ENCODE measurements around the gene LCA5. TPM values are rescaled to one million over a fixed set of nuclear protein-coding genes. Genes with fewer than 3 reads are reported as not detected.

Gene LCA5
- total RNA-seq, 1 donor from 2014 or later: 13.2 TPM

- H3F3A ChIP-seq (ENCODE audit: low read depth): no peaks in the 10 kb centered on the region
- no peak overlapping the region for H3K4me2 ChIP-seq
- Mint-ChIP-seq H3K27ac (no peak overlapping the region), H3K4me3 (no peak overlapping the region), H3K27me3 (ENCODE audit: insufficient read depth, low read depth) (no peaks in the 10 kb centered on the region), H3K9me3 (no peaks in the 10 kb centered on the region), H3K36me3 (no peaks in the 10 kb centered on the region), H3K4me1 (peaks cover 7% of the 10 kb centered on the region)
- H3K27ac ChIP-seq: no peak overlapping the region
- no peaks in the 10 kb centered on the region for H4K20me1 ChIP-seq (ENCODE audit: low read depth)
- H3K9ac ChIP-seq: no peak overlapping the region
- no peak overlapping the region for H2AFZ ChIP-seq (replicated peaks)
- H3K4me1 ChIP-seq: no peaks in the 10 kb centered on the region
- H3K79me2 ChIP-seq (ENCODE audit: low read depth): no peaks in the 10 kb centered on the region
- H3K4me3 ChIP-seq: no peak overlapping the region
- TF ChIP-seq CTCF (IDR thresholded peaks at IDR 0.05): no peak
- no peak for TF ChIP-seq EZH2phosphoT487 (IDR thresholded peaks at IDR 0.05)
- TF ChIP-seq EZH2 (IDR thresholded peaks at IDR 0.05): no peak
- H3K9me3 ChIP-seq (ENCODE audit: low read depth): no peaks in the 10 kb centered on the region
- no peaks in the 10 kb centered on the region for H3K36me3 ChIP-seq
- no peak for DNase-seq (ENCODE audit: low spot score)
- no peaks in the 10 kb centered on the region for H3K27me3 ChIP-seq
Measured at GRCh38 chr6:79469376-79470246, 67.6 kb downstream of the LCA5 start.

- H3K27ac ChIP-seq: no peak overlapping the region
- no peak overlapping the region for H3K9ac ChIP-seq
- no peaks in the 10 kb centered on the region for H3K9me3 Mint-ChIP-seq
- no peaks in the 10 kb centered on the region for H3K36me3 Mint-ChIP-seq
- H2AFZ ChIP-seq (replicated peaks): no peak overlapping the region
- no peaks in the 10 kb centered on the region for H3K36me3 ChIP-seq
- H3K27me3 Mint-ChIP-seq (ENCODE audit: insufficient read depth, low read depth): no peaks in the 10 kb centered on the region
- no peak for DNase-seq (ENCODE audit: low spot score)
- no peaks in the 10 kb centered on the region for H3F3A ChIP-seq (ENCODE audit: low read depth)
- H3K4me1 Mint-ChIP-seq: peaks cover 11% of the 10 kb centered on the region
- no peaks in the 10 kb centered on the region for H3K79me2 ChIP-seq (ENCODE audit: low read depth)
- H3K27ac Mint-ChIP-seq: no peak overlapping the region
- H3K9me3 ChIP-seq (ENCODE audit: low read depth): no peaks in the 10 kb centered on the region
- H3K4me3 Mint-ChIP-seq: no peak overlapping the region
- H3K4me1 ChIP-seq: peaks cover 6% of the 10 kb centered on the region
- H4K20me1 ChIP-seq (ENCODE audit: low read depth): no peaks in the 10 kb centered on the region
- no peak overlapping the region for H3K4me2 ChIP-seq
- H3K4me3 ChIP-seq: no peak overlapping the region
- no peaks in the 10 kb centered on the region for H3K27me3 ChIP-seq
- no peak for TF ChIP-seq EZH2phosphoT487 (IDR thresholded peaks at IDR 0.05)
- no peak for TF ChIP-seq CTCF (IDR thresholded peaks at IDR 0.05)
- no peak for TF ChIP-seq EZH2 (IDR thresholded peaks at IDR 0.05)
Measured at GRCh38 chr6:79468587-79468986, 68.6 kb downstream of the LCA5 start.

GRCh38 chr6:79468116-79468515, 69.1 kb downstream of the LCA5 start:
- no peaks in the 10 kb centered on the region for H3K79me2 ChIP-seq (ENCODE audit: low read depth)
- H3K27me3 ChIP-seq: no peaks in the 10 kb centered on the region
- H3K27ac ChIP-seq: no peak overlapping the region
- Mint-ChIP-seq H3K27ac (no peak overlapping the region), H3K36me3 (no peaks in the 10 kb centered on the region), H3K4me3 (no peak overlapping the region), H3K4me1 (peaks cover 14% of the 10 kb centered on the region), H3K27me3 (ENCODE audit: insufficient read depth, low read depth) (no peaks in the 10 kb centered on the region), H3K9me3 (no peaks in the 10 kb centered on the region)
- H3K4me3 ChIP-seq: no peak overlapping the region
- H3K9me3 ChIP-seq (ENCODE audit: low read depth): no peaks in the 10 kb centered on the region
- peaks cover 9% of the 10 kb centered on the region for H3K4me1 ChIP-seq
- no peaks in the 10 kb centered on the region for H3F3A ChIP-seq (ENCODE audit: low read depth)
- TF ChIP-seq EZH2phosphoT487 (IDR thresholded peaks at IDR 0.05): no peak
- no peak for TF ChIP-seq EZH2 (IDR thresholded peaks at IDR 0.05)
- no peak for TF ChIP-seq CTCF (IDR thresholded peaks at IDR 0.05)
- peak overlapping the region; percentile 15 for H2AFZ ChIP-seq (replicated peaks)
- no peak overlapping the region for H3K4me2 ChIP-seq
- no peak for DNase-seq (ENCODE audit: low spot score)
- no peak overlapping the region for H3K9ac ChIP-seq
- H4K20me1 ChIP-seq (ENCODE audit: low read depth): no peaks in the 10 kb centered on the region
- H3K36me3 ChIP-seq: no peaks in the 10 kb centered on the region
